ENCODE results near the gene FRRS1L.
A peak's percentile ranks its signal among the peaks of the same experiment; 100 is the strongest.

The FRRS1L gene

GRCh38 chr9:109176386-109176785, 9.3 kb upstream of the FRRS1L start:
- DNase-seq (ENCODE audit: low spot score): no peak

- no peak for DNase-seq (ENCODE audit: low spot score)
Observed at GRCh38 chr9:109172935-109173334, 5.9 kb upstream of the FRRS1L start.

GRCh38 chr9:109171926-109172325, 4.9 kb upstream of the FRRS1L start:
- no peak for DNase-seq (ENCODE audit: low spot score)

GRCh38 chr9:109168170-109168569, 1.1 kb upstream of the FRRS1L start:
- no peak for DNase-seq (ENCODE audit: low spot score)

- no peak for DNase-seq (ENCODE audit: low spot score)
Observed at GRCh38 chr9:109167716-109168115, 667 bp upstream of the FRRS1L start.

- DNase-seq (ENCODE audit: low spot score): no peak
Observed at GRCh38 chr9:109166171-109166770, 778 bp downstream of the FRRS1L start.

- DNase-seq (ENCODE audit: low spot score): no peak
Observed at GRCh38 chr9:109164042-109164441, 3.0 kb downstream of the FRRS1L start.

GRCh38 chr9:109163194-109163593, 3.9 kb downstream of the FRRS1L start:
- no peak for DNase-seq (ENCODE audit: low spot score)

GRCh38 chr9:109162677-109163076, 4.4 kb downstream of the FRRS1L start:
- DNase-seq (ENCODE audit: low spot score): no peak

- DNase-seq (ENCODE audit: low spot score): no peak
Observed at GRCh38 chr9:109161471-109161870, 5.6 kb downstream of the FRRS1L start.

GRCh38 chr9:109159583-109159982, 7.5 kb downstream of the FRRS1L start:
- no peak for DNase-seq (ENCODE audit: low spot score)

GRCh38 chr9:109158651-109159050, 8.4 kb downstream of the FRRS1L start:
- no peak for DNase-seq (ENCODE audit: low spot score)

GRCh38 chr9:109156708-109157107, 10.3 kb downstream of the FRRS1L start:
- no peak for DNase-seq (ENCODE audit: low spot score)

- DNase-seq (ENCODE audit: low spot score): no peak
Observed at GRCh38 chr9:109150925-109151545, 16.0 kb downstream of the FRRS1L start.

- DNase-seq (ENCODE audit: low spot score): no peak
Observed at GRCh38 chr9:109149722-109150121, 17.3 kb downstream of the FRRS1L start.

- no peak for DNase-seq (ENCODE audit: low spot score)
Observed at GRCh38 chr9:109149089-109149488, 18.0 kb downstream of the FRRS1L start.

GRCh38 chr9:109145051-109145450, 22.0 kb downstream of the FRRS1L start:
- no peak for DNase-seq (ENCODE audit: low spot score)

- DNase-seq (ENCODE audit: low spot score): peak; percentile 45
Observed at GRCh38 chr9:109143881-109144562, 23.0 kb downstream of the FRRS1L start.

- DNase-seq (ENCODE audit: low spot score): no peak
Observed at GRCh38 chr9:109141375-109141774, 25.7 kb downstream of the FRRS1L start.

- no peak for DNase-seq (ENCODE audit: low spot score)
Observed at GRCh38 chr9:109139851-109140250, 27.2 kb downstream of the FRRS1L start.

- DNase-seq (ENCODE audit: low spot score): no peak
Observed at GRCh38 chr9:109138421-109138820, 28.6 kb downstream of the FRRS1L start.

GRCh38 chr9:109134167-109134578, 32.9 kb downstream of the FRRS1L start:
- no peak for DNase-seq (ENCODE audit: low spot score)

GRCh38 chr9:109133533-109133932, 33.5 kb downstream of the FRRS1L start:
- no peak for DNase-seq (ENCODE audit: low spot score)
